NCI-H510A treated with DMSO at 0.1 percent for 48 hours (cell line): Measurements from ENCODE around the gene POC5.
"Not testable (repeated sequence)": the region's sequence is repeated elsewhere in the genome, so short reads cannot be mapped to it uniquely, and the experiment has no call there.

Experiments used
- DNase-seq: peaks from one replicate; lab custom pipeline; 2025; lab: John Stamatoyannopoulos, UW

The POC5 gene

DNA sequence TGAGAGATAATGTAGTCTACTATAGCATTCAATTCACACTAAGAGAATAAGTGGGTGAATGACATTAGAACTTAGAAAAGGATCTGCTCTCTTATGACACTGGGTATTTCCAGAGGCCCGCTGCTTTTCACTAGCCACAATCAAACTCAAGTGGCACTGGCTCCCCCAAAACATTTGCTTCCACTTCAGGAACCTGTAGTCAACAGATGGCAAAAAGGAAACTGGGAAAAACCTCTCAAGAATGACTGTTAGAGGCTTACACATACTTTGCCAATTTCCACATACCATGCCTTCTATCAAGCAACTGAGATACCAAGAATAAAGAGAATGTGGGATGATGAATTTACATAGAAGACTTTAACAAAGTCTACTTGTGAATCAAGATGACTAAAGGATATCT, 11.2 kb downstream of the POC5 start:
- no peak for DNase-seq

DNA sequence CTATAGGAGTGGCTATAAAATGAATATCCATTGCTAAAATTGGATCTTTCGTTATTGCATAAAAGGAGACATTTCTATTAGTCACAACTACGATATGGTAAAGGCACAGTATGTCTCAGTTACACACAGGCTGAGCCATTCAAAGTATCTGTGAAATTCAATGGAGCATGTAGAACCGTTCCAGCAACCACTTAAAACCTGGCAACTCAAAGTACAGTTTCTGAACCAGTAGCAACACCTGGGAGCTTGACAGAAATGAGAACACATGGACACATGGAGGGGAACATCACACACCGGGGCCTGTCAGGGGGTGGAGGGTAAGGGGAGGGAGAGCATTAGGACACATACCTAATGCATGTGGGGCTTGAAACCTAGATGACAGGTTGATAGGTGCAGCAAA, 15.4 kb downstream of the POC5 start:
- no peak for DNase-seq

DNA sequence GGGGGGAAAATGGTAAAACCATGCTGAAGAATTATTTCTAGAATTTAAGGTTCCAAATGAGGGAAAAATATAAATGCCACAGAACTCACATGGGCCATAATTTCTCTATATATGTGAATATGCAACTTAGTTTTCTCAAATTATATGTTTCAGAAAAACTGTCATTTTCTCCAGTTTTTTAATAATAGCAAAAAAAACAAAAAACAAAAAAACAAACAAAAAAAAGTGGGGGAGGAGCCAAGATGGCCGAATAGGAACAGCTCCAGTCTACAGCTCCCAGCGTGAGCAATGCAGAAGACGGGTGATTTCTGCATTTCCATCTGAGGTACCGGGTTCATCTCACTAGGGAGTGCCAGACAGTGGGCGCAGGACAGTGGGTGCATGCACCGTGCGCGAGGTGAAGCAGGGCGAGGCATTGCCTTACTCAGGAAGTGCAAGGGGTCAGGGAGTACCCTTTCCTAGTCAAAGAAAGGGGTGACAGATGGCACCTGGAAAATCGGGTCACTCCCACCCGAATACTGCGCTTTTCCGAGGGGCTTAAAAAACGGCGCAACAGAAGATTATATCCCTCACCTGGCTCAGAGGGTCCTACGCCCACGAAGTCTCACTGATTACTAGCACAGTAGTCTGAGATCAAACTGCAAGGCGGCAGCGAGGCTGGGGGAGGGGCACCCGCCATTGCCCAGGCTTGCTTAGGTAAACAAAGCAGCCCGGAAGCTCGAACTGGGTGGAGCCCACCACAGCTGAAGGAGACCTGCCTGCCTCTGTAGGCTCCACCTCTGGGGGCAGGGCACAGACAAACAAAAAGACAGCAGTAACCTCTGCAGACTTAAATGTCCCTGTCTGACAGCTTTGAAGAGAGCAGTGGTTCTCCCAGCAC, 21.5 kb downstream of the POC5 start:
- DNase-seq = not testable (repeated sequence)

DNA sequence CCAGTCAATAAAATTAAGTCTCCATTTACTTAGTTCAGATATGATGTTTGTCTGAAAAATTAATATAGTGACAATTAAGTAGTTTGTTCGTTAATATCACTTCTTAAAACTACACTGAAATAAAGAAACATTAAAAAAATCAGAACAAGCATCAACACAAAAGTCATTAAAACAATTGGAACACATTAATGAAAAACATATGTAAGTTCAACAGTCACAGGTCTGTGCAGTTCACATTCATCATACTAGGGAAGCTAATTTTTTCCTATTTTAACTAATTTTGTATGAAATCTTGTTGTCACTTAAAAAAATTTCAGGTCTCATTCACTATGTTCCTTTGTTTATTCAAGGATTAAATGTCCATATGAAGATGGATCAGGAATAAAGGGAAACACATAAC, 22.5 kb downstream of the POC5 start:
- DNase-seq = no peak

DNA sequence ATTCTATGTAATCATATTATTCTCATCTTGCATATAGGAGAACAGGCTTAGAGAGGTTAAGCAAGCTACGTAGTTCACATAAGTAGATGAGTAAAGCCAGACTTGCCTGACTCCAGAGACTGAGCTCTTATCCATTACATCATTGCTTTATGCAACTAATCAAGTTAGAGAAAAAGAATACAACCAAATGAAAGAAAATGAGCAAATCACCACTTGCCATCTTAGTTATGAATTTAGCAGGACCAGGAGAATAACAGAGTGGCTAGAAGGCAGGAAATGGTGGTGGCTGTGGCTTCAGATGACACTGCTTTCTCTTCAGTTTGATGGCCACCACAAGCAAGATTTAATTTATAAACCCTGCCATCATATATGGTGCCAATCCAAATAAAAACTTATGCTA, 26.6 kb downstream of the POC5 start:
- no peak for DNase-seq

DNA sequence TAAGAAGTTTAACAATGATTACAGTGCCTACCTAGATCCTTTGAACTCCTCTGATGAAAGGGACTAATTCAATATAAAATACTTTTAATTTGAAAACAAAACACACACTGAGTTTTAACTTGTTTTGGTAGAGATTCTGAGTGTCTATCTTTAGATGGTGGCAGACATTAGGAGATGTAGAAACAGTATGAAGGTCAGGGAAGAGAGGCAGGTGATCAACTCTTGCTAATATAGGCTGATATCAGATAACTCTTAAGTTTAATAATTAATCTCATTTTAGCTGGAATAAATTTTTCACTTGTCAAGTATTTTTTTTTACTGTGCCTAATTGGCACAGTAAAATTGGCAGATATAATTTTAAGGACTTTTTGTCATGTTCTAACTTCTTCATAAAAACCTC, 30.8 kb downstream of the POC5 start:
- no peak for DNase-seq

DNA sequence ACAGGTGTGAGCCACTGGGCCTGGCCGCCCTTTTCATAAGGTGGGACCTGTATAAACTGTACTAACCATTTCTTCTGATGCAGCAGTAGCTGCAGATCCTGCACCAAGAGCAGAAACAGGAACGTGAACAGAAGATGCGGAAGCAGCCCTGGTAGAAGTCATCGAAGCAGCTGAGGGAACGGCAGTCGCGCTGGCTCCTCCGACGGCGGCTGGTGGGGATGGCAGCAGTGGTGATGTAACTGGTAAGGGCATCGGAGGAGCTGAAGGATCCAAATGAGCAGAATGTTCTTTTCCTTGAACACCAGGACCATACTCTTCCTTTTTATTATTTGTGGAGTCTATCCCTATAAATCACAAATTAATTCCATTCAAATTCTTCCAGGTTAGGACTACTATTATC, 32.1 kb downstream of the POC5 start:
- DNase-seq = no peak

DNA sequence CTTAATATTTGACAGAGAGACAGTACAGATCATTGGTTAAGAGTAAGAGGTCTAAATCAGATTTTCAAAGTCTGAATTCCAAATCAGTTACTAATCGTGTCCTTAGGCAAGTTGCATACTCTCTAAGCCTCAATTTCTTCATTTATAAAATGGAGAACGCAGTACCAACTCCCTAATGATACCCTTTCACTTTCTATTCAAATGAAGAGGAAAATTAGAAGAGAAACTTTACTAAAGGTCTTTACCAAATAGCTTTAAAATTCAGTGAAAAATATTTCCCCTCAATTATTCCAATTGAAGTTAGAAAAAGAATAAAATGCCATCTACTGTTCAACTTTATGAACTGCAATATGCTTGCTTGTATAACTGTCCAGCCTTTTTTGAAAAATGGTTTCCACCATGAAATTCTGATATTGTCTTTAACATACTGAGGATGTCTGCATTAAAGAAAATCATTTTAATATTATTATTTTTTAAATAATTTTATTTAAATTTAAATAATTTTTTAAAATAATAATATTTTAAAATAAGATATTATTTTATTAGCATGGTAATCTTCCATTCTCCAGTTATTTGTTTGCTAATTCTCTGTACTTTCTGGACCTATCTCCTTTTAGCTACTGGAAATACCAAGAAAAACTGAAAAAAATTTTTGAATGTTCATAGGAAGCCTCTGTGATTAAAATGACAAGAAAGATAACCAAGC, 36.0 kb downstream of the POC5 start:
- DNase-seq = peak; percentile 23

DNA sequence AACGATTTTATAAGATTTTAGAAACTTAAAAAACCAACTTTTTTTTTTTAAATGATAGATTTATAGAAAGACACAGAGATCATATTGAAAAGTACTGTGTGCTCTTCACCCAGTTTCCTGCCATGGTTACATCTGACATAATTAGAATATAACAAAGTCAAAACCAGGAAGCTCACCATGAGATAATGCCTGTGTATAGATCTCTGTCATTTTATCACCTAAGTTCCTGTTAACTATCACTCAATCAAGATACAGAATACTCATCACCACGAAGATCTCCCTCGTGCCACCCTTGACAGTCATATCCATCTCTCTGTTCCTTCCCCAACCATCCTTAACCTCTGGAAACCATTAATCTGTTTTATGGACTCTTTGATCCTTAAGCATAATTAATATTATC, 39.1 kb downstream of the POC5 start:
- no peak for DNase-seq

DNA sequence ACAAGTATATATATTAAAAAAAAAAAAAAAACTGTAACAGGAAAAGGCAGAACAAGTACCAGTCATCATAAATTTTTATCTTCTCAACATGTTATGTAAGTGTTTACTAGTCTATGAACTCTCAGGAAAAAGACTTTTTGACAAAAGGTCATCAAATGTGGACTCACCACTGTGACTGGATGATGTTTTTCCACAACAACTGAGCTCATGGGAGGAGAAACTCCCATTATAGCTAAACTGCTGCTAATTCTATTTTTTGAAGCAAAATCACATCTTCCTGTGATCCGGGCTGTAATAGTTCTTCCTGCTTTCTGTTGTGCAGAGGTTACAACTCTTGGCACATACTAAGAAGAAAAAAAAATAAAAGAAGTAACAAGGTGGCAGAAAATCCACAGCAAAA, 39.6 kb downstream of the POC5 start:
- no peak for DNase-seq

DNA sequence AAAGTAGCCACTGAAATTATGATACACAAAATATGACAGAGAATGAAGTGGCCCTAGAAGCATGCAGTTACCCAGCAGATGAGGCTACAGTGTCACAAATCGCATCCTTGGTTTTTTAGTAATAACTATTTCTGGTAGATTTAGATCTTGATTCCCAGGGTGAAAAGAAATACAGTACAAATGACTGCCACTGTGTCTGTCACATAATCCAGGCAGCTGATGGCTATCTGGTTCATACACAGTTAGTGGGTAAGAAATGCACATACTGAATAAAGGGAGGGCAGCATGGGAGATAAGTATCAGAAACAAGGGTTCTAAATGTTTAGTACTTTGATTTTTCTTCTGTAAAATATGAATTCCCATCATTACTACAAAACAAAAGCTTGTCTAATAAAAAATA, 41.5 kb downstream of the POC5 start:
- DNase-seq = no peak

DNA sequence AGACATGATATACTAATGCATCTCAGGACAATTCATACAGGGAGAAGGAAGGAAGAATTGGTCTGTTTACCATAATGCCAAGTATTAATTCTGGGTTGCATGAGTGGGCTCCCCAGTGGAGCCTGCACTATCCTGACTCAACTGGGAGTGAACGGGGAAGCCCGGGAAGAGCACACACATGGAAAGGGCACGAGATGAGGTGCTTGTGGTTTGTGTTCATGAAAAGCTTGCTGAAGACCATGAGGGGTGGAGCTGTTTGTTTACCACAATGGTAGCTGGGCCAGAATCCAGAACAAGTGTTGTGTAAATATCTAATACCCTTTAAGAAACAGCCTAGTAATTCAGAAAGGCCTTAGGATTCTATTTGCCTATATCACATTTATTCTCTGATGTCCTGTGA, 44.6 kb downstream of the POC5 start:
- DNase-seq = no peak

DNA sequence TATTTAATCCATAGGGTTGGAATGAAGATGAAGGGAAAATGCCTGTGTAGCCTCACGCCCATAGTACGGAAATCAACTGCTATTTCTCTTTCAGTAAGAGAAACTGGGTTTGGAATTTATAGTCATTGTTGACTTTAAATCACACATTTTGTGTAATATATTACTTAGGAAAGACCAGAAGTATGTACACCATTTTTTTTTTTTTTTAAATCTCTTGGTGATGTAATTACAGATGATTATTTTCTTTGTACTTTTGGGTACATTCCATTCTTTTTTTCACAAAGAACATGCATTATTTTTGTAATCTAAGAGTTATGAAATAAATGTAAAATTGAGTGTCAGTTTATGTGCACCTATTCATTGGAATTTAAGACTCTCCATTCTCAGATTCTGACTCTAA, 45.7 kb downstream of the POC5 start:
- no peak for DNase-seq

DNA sequence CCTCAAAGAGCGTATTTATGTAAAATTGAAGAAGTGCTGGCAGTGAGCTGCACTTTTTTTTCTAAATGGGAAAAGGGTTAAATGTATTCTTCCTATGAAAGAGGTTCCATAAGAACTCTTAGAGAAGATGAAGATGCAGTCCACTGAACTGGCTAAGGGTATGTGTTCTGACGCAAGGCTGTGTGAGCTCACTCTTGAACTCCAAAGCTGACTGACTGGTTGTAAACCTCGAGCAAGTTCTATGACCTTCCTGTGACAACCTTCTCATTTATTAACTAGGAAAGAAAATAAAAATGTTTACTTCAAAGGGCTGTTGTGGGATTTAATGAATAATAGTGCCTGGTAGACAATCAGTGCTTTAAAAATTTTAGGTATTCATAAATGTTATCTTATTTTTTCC, 46.7 kb downstream of the POC5 start:
- DNase-seq = no peak

DNA sequence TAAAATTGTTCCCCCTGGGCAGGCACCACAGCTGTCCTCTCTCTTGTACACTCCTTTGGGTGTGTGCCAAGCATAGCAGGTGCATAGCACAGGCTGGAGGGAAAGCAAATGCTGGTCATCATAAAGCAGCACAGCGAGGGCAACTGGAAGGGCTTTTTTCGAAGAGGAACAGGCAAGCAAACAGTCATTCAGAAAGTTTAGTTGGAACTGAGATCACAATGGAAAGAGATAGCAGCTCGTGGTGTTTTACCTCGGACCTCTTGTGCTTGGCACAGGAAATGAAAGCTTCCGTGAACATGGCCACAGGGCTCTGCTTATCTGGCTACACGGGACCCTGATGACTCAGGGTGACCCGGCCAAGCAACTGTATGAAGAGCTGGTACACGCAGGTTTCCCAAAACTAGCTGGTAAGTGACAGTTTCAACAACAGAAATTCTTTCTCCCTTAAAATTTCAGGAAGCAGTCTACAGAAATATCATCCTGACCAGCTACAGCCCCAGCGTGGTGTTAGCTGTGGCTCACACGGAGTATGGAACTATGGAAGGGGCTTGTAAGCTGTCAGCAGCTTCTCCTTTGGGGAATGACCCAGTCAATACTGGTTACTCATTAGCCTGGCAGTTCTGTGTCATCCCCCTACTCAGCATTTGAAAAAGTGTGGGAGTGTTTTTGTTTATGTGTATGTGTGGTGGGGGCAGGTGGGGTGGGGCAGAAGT, 48.1 kb downstream of the POC5 start:
- DNase-seq = peak; percentile 57

DNA sequence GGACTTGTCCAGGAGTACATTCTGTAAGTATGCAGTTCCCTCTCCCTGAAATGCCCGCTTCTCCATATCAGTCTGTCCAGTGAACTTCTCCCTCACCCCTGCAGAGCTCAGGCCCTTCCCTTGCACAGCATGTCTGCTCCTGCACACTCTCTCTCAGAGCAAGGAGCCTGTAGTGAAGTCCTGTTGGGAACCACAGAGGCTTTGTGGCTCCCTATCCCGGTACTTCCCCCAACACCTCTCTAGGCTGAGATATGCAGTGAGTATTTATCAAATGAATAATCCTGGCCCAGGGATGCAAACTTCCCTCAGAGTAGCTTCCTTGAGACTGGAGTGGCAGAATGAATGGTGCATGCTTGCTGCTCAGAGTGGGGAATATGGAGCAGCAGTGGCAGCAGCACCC, 48.8 kb downstream of the POC5 start:
- DNase-seq = no peak

DNA sequence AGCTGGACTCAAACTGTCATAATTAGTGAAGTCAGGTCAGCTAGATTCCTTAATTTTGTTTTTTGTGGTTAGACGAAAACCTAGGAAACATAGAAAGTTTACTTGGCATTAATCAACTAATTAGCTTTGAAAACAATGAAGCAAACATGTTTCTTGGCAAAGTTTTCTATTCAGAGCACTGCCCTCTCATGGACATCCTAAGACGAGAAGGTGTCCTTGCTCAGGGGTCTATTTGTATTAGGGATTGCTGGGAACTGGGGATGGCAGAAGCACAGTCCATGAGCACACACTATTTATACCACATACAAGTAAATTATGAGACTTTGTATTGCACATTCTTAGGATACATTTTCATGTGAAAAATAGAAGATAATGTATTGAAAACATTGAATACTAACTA, 49.7 kb downstream of the POC5 start:
- DNase-seq = no peak

DNA sequence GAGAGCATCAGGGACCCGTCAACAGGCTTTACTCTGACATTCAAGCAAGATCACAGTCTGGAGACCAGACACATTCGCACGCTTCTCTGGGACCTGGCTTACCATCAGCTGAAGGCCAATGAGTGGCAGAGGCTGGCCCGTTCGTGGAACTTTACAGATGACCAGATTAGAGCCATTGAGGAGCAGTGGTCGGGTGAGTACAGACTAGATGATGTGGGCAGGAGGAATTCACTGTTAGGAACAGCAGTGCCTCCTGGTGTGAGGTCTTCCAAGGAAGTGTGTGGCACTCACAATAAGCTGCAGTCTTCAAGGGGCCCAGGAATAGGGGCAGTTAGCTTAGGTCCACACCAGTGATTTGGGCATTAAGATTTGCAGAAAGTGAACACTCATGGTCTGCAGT, 50.4 kb downstream of the POC5 start:
- no peak for DNase-seq

DNA sequence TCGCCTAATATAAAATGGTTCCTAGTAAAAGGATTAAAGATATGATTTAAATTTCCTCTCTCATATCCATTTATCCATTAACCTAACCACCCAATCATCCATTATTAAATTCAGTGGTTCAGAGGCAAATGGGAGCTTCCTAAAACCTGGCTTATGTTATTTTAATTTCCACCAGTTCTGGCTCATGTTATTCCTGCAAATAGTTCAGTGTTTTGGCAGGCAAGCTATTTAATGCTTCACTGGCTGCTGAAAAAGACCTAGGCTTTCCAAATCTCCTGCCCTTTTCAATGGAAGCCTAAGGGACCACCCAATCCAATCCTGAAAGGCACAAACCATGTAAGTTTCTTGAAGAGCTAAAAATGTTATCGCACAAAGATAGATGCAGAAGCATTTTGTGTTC, 52.3 kb downstream of the POC5 start:
- no peak for DNase-seq

DNA sequence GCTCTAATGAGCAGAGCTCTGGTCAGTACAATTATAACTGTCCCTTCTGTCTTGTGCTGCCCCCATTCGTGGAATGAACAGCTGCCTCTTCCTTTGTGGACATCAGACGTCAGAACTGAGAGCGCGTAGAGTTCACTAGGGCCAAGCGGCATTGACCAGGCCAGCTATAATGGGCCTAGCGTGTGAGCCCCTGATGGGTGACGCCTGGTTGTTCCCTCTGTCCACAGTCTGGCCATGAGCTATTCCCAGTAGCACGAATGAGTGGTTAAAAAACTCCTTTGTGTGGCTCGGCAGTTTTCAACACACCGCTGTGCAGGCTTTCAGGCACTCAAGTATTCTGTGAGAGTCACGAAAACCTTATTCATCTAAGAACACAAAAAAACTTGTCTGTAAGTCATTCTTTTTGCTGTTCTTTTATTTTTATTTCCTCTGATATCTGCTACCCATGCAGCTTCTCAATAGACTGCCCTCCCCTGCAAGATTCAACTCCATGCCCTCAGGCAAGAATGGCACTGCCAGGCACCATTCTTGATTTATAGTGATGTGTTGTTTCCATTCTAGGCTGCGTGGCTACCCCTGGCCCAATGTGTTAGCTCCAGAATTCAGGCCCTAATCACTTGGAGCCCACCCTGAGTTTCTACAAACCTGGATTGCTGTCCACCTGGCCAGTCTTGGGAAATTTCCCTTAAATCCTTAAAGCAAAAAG, 53.5 kb downstream of the POC5 start:
- no peak for DNase-seq

DNA sequence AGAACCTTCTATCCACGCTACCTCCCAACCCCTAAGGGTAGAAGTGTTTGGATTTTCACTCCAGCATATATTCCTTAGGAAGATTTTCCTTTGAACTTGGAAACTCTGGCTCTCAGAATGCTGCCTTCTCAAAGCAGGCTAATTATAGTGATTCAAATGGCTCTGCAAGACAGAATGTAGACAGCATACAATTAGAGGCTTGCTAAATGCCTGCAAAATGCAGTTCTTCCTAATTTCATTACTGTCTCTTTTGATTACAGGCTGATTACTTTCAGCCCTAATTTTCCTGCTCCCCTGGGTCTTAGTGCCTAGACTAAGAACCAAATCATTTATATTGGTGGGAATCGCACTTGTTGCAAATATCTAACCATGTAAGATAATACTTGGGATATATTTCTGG, 55.2 kb downstream of the POC5 start:
- DNase-seq = no peak

DNA sequence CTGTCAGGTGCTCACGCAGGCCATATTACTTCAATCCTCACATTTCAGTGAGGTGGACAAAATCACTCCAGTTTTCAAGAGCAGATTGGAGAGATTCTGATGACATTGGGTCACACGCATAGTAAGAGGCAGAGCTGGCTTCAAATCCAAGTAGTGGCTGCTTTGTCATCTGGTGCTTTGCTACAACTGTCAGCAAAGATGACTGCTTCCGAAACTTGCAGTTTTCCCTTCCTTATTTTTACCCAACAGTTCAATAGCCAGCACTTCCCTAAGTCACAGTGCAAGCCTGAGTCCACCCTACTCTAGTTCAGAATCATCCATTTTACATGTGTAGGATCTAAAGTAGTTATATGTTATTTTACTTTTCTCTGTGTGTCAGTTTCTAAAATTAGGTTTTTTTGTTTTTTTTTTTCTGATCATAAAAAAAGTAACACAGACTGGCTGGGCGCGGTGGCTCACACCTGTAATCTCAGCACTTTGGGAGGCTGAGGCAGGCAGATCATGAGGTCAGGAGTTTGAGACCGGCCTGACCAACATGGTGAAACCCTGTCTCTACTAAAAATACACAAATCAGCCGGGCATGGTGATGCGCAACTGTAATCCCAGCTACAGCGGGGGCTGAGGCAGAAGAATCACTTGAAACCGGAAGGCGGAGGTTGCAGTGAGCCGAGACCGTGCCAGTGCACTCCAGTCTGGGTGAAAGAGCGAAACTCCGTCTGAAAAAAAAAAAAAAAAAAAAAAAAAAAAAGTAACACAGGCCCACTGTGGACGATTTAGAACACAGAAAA, 56.4 kb downstream of the POC5 start:
- no peak for DNase-seq
